H1 (cell line): ENCODE measurements around the gene ALG3. TPM values are rescaled to one million over a fixed set of nuclear protein-coding genes. Genes with fewer than 3 reads are reported as not detected.

Experiments
- CBX5 ChIP-seq: fragments of 300-800, 300-1000 bp; sonication (generic); IDR thresholded peaks from 2 replicates; pipeline ENCODE4 v1.7.1; 2016; ENCODE audit warnings: antibody characterized with exemption, low read length, low read depth
- CHD7 ChIP-seq: fragments of 300-600 bp; sonication (generic); IDR thresholded peaks from 2 replicates; pipeline ENCODE4 v1.7.1; 2012; ENCODE audit warnings: low read length, moderate library complexity, mild to moderate bottlenecking, inconsistent platforms; ENCODE audit not compliant: insufficient replicate concordance
- JUND ChIP-seq: IDR thresholded peaks from 2 replicates; pipeline ENCODE4 v1.6.1; 2011; ENCODE audit warnings: mild to moderate bottlenecking, improper control_type of control experiment, low read length
- POU5F1 ChIP-seq: IDR thresholded peaks from 2 replicates; pipeline ENCODE4 v1.6.1; 2011; ENCODE audit warnings: low read depth, mild to moderate bottlenecking, low read length, moderate library complexity
- SP1 ChIP-seq: IDR thresholded peaks from 2 replicates; pipeline ENCODE4 v1.6.1; 2011; ENCODE audit warnings: low read depth, low read length
- TCF12 ChIP-seq: IDR thresholded peaks from 2 replicates; pipeline ENCODE4 v1.6.1; 2011; ENCODE audit warnings: low read depth, mild to moderate bottlenecking, low read length
- polyA plus RNA-seq, 7 experiments: library from polyadenylated mRNA; depleted of rRNA in 3 of 7; stranded (reverse) in 5 of 7; unstranded in 2 of 7; fragments of >200 nt in 5 of 7; fragments of 200-250 nt in 2 of 7; gene quantifications; 1 replicate in 5 of 7; 2 replicates in 1 of 7; 4 replicates in 1 of 7; pipeline versions ENCODE4 v1.2.1 to v1.2.3, GENCODE V29; 2011 to 2013; ENCODE audit warnings: missing spikeins in 2 of 7, mixed read lengths in 2 of 7
- total RNA-seq: library from RNA; stranded (reverse); fragmentation: NEBNext Ultra II Directional; extraction: Animal tissue kit (Norgen Biotek cat#: 25700); gene quantifications from 2 replicates; pipeline ENCODE4 v1.2.1, GENCODE V29; 2021
- TF ChIP-seq, protein P1 (sequence below): IDR thresholded peaks from 2 replicates; pipeline ENCODE4 v1.6.1; 2011; ENCODE audit warnings: low read length, improper control_type of control experiment

Gene ALG3
- total and polyA plus RNA-seq, 2 of the 8 experiments (the other 6 are each of a cell fraction or from before 2014, with no cell fraction given), result 54.6 to 148 TPM

DNA sequence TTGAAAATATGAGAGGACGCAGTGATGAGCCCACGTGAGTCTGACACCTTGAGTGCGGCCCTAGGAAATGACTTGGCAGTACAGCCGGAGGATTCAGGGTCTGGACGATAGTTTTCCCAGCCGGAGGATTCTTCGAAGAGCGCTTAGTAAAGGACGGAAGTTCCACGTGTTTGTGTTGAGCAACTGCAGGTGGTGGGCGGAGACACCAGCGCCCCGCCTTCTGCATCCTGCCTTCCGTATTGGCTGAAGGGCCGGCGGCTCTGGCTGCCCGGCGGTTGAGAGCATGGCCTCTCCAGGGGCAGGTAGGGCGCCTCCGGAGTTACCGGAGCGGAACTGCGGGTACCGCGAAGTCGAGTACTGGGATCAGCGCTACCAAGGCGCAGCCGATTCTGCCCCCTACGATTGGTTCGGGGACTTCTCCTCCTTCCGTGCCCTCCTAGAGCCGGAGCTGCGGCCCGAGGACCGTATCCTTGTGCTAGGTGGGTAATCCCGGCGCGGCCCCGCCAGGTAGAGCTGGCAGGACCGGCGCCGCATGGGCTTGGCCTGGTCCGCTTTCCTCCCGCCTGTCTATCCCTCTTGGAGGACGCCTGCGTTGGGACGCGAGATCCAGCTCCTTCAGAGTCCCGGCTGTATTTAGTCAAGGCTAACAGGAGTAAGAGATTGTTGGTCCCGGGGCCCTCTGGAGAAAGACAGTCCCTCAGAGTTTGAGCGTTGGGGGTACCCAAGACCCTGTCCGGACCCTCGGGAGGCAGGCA, 827 bp upstream of the ALG3 start, which contains the start of gene EEF1AKMT4 (continued):
- TF ChIP-seq, protein P1, sequence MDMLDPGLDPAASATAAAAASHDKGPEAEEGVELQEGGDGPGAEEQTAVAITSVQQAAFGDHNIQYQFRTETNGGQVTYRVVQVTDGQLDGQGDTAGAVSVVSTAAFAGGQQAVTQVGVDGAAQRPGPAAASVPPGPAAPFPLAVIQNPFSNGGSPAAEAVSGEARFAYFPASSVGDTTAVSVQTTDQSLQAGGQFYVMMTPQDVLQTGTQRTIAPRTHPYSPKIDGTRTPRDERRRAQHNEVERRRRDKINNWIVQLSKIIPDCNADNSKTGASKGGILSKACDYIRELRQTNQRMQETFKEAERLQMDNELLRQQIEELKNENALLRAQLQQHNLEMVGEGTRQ, result no peak
- TF ChIP-seq TCF12 (peak; percentile 58; the same call in 1 of the 2 replicates), CBX5 (no peak), SP1 (0 out of 2 replicates have a peak, but pooled peaks have one; percentile 40), CHD7 (no peak), JUND (no peak), POU5F1 (no peak)
